Gastrocnemius medialis (tissue), 4 donors: ENCODE results near the gene SLC12A2. TPM values are rescaled to one million over a fixed set of nuclear protein-coding genes. Genes with fewer than 3 reads are reported as not detected.
A peak's percentile ranks its signal among the peaks of the same experiment; 100 is the strongest.

Experiments used
- ATAC-seq, 2 donors: fragments of 150-250 bp; one replicate each; pipeline ENCODE4 v1.9.1; 2016
- DNase-seq, 2 donors: peaks; one replicate each; pipeline ENCODE4 v3.0.0-alpha.2; 2019
- H3K27ac ChIP-seq, 4 donors: fragments of 200-600 bp; sonication (generic); 1 replicate in 1 of 4; 2 replicates in 3 of 4; pipeline ENCODE4 v1.5.1; 2016 to 2018; ENCODE audit warnings: mild to moderate bottlenecking in 2 of 4, moderate library complexity in 1 of 4
- H3K27me3 ChIP-seq, 3 donors: fragments of 200-600 bp; sonication (generic) in 2 of 3; 1 replicate in 1 of 3; 2 replicates in 2 of 3; pipeline versions ENCODE4 v1.5.1 to v1.6.0; 2016 to 2019; ENCODE audit warnings: mild to moderate bottlenecking in 1 of 3, moderate library complexity in 1 of 3
- H3K36me3 ChIP-seq, 2 donors: fragments of 200-600 bp; sonication (generic) in 1 of 2; one replicate each; pipeline ENCODE4 v1.5.1; 2017 to 2018
- H3K4me1 ChIP-seq, 2 donors: fragments of 200-600 bp; sonication (generic) in 1 of 2; one replicate each; pipeline ENCODE4 v1.5.1; 2016 to 2017; ENCODE audit warnings: mild to moderate bottlenecking in 2 of 2
- H3K4me3 ChIP-seq, 4 donors: fragments of 200-600 bp; sonication (generic) in 3 of 4; 1 replicate in 1 of 4; 2 replicates in 3 of 4; pipeline ENCODE4 v1.5.1; 2016 to 2019; ENCODE audit warnings: mild to moderate bottlenecking in 2 of 4
- H3K9me3 ChIP-seq, 3 donors: fragments of 200-600 bp; sonication (generic) in 2 of 3; 1 replicate in 1 of 3; 2 replicates in 2 of 3; pipeline ENCODE4 v1.5.1; 2016 to 2019
- CTCF ChIP-seq, 5 experiments: fragments of 450-650 bp in 3 of 5; fragments of 200-600 bp in 2 of 5; sonication (generic) in 2 of 5; IDR thresholded peaks in 4 of 5; conservative IDR thresholded peaks in 1 of 5; 1 replicate in 4 of 5; 2 replicates in 1 of 5; pipeline ENCODE4 v1.5.1; 2016 to 2019; ENCODE audit warnings: antibody characterized with exemption in 5 of 5, mild to moderate bottlenecking in 3 of 5, moderate library complexity in 3 of 5
- POLR2A ChIP-seq, 2 donors: fragments of 450-650 bp; IDR thresholded peaks; one replicate each; pipeline ENCODE4 v1.6.1; 2017; ENCODE audit warnings: antibody characterized with exemption in 2 of 2, mild to moderate bottlenecking in 2 of 2, moderate library complexity in 2 of 2
- in situ Hi-C, 4 donors: fragments of 200-750 bp; cut with MboI; loops; one replicate each; pipeline versions ENCODE4 v1.15.0 to v1.8.0; 2017; ENCODE audit warnings: low sequenced_read_pairs in 4 of 4
- intact Hi-C: fragments of 100-400 bp; cut with DNase I; formaldehyde crosslinking; loops from one replicate; pipeline ENCODE4 v1.15.1; 2023; ENCODE audit warnings: low total_unique reads
- total RNA-seq, 4 donors: library from RNA; depleted of rRNA; stranded (reverse); fragments of >200 nt; gene quantifications; one replicate each; pipeline versions ENCODE4 v1.1.0 to v1.2.3, GENCODE V29; 2016

The SLC12A2 gene
- total RNA-seq, 4 donors from 2014 or later, result 11.6 to 21.0 (median 17.2) TPM

DNA sequence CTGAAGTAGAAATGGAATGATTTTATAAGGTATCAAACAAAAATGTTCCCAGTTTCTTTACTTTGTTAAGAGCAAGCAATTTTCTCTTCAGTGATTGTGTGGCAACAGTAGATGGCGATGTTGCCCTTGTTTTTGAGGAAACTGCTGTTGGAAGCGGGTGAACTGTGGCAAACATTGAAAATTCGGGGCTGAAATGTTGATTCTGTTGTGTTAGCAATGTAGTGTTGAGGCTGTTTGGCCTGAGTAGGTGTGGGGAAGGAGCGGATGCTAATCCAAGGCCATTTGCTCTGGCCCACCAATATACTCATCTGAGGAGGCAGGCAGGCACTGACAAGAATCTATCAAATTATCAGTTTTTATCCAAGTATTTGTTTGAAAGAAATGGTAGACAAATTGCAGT lies 129.8 kb downstream of the SLC12A2 start:
- TF ChIP-seq CTCF (IDR thresholded peaks at IDR 0.05 in 4 of 5, conservative IDR thresholded peaks at IDR 0.05 in 1 of 5), result peak; percentile 49 to 79 (median 69)
- no peak for TF ChIP-seq POLR2A (IDR thresholded peaks at IDR 0.05)
- ATAC-seq (peak in 1 of 2 donors; percentile 25), DNase-seq (no peak)
- no peak overlapping the region for H3K27ac ChIP-seq
- intact Hi-C loops, result loop anchor here (1.0 to 5.0 kb wide), 2 partner anchors 286 to 629 kb away; no protein-coding TSS in a partner anchor
- H3K9me3 ChIP-seq, result no peaks in the 10 kb centered on the region
- H3K36me3 ChIP-seq, result no peaks in the 10 kb centered on the region
- no peak overlapping the region for H3K4me3 ChIP-seq
- no peaks in the 10 kb centered on the region for H3K4me1 ChIP-seq
- H3K27me3 ChIP-seq, result no peaks in the 10 kb centered on the region
- in situ Hi-C loops, result loop anchor here (5.0 to 25.0 kb wide), 5 partner anchors 279 to 1549 kb away; no protein-coding TSS in a partner anchor

DNA sequence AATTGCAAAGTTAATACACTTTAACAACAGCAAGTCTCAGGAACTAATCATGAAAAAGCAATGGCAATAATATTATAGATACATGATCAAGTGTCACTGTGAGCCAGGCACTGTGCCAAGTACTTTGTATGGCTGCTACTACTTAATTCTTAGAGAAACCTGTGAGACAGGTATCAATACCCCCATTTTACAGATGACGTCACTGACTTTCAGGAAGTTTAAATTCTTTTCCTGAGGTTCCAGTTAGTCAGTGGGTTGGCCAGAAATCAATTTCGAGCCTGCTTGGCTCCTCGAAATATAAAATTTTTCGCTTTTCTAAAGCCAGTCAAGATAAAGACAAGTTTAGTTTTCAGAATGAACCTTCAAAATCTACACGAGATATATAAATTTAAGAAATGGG lies 130.3 kb downstream of the SLC12A2 start:
- H3K27me3 ChIP-seq, result no peaks in the 10 kb centered on the region
- H3K36me3 ChIP-seq, result no peaks in the 10 kb centered on the region
- no peaks in the 10 kb centered on the region for H3K9me3 ChIP-seq
- no peak for TF ChIP-seq POLR2A (IDR thresholded peaks at IDR 0.05)
- TF ChIP-seq CTCF (IDR thresholded peaks at IDR 0.05 in 4 of 5, conservative IDR thresholded peaks at IDR 0.05 in 1 of 5), result no peak
- H3K4me1 ChIP-seq, result no peaks in the 10 kb centered on the region
- DNase-seq (no peak), ATAC-seq (no peak)
- H3K27ac ChIP-seq, result no peak overlapping the region
- intact Hi-C loops (loop anchor here (1.0 to 5.0 kb wide), 2 partner anchors 285 to 628 kb away; no protein-coding TSS in a partner anchor), in situ Hi-C loops (loop anchor here (5.0 to 25.0 kb wide), 5 partner anchors 278 to 1548 kb away; no protein-coding TSS in a partner anchor)
- H3K4me3 ChIP-seq, result no peak overlapping the region

DNA sequence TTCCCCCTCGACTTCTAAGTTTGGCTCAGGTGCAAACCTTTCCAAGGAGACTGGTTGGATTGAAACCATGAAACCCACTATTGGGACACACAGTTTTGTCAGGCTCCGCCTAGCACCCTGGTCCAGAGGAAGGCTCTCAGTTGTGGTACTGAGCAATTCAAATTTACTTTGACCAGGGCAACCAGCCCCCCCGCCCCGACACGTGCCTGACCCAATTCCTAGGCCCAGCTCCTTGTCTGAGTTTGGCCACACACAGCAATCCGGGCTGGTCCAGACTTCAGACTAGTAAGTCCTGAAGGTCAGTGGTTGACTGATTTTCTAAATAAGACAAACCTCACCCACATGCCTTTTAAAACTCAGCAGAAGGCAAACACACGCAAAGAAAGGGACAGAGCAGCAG lies 132.7 kb downstream of the SLC12A2 start:
- no peaks in the 10 kb centered on the region for H3K36me3 ChIP-seq
- intact Hi-C loops (no loop called here), in situ Hi-C loops (loop anchor here in 3 of 4 donors (5.0 to 25.0 kb wide), 4 partner anchors 281 to 1546 kb away; no protein-coding TSS in a partner anchor)
- H3K27me3 ChIP-seq, result no peaks in the 10 kb centered on the region
- ATAC-seq (no peak), DNase-seq (no peak)
- H3K4me1 ChIP-seq, result no peaks in the 10 kb centered on the region
- TF ChIP-seq CTCF (IDR thresholded peaks at IDR 0.05 in 4 of 5, conservative IDR thresholded peaks at IDR 0.05 in 1 of 5) (no peak), POLR2A (IDR thresholded peaks at IDR 0.05) (no peak)
- no peaks in the 10 kb centered on the region for H3K9me3 ChIP-seq
- no peak overlapping the region for H3K4me3 ChIP-seq
- H3K27ac ChIP-seq, result no peak overlapping the region

DNA sequence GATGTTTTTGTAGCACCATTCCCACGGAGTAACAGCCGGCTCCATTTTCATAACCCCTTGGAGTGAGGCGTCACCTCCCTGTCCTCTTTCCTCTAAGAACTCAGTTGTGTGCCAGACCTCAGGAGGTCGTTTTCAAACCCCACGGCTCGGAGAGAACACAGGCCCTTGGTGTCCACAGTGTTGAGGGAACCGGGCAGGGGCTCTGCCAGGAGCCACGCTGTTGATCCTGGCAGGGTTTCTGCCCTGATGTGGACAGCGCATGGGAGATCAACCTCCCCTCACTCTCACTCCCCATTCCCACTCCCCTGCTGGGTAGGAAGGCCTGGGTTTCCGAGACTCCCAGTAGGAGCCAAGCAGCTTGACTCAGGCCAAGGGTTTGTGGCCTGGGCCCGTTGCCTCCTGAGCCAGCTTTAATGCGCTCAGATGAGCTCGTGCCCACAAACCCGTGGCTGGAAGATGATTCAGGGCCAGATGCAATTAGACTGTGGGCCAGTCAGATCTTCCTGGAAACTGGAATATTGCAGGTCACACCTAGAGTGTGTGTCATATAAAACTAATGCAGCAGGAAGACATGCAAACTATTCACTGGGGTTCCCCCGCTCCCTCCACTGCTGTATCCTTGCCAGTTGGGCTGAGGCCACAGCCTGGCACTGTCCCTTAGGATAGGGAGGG lies 133.4 kb downstream of the SLC12A2 start:
- H3K9me3 ChIP-seq, result no peaks in the 10 kb centered on the region
- H3K27me3 ChIP-seq, result no peaks in the 10 kb centered on the region
- ATAC-seq (peak in 1 of 2 donors; percentile 18), DNase-seq (no peak)
- H3K27ac ChIP-seq, result no peak overlapping the region
- in situ Hi-C loops (loop anchor here in 3 of 4 donors (5.0 to 25.0 kb wide), 4 partner anchors 280 to 1545 kb away; no protein-coding TSS in a partner anchor), intact Hi-C loops (no loop called here)
- H3K4me1 ChIP-seq, result no peaks in the 10 kb centered on the region
- H3K36me3 ChIP-seq, result no peaks in the 10 kb centered on the region
- H3K4me3 ChIP-seq, result no peak overlapping the region
- TF ChIP-seq CTCF (IDR thresholded peaks at IDR 0.05 in 4 of 5, conservative IDR thresholded peaks at IDR 0.05 in 1 of 5) (no peak), POLR2A (IDR thresholded peaks at IDR 0.05) (no peak)
